IPS-11a (cell line): ENCODE measurements around the gene PTPN3.
"Not testable (repeated sequence)": the region's sequence is repeated elsewhere in the genome, so short reads cannot be mapped to it uniquely, and the experiment has no call there.

Experiments
- H3K4me3 ChIP-seq: one replicate; pipeline ENCODE4 v1.5.1; 2013; ENCODE audit warnings: low read depth, low read length, control low read depth

PTPN3 gene

DNA sequence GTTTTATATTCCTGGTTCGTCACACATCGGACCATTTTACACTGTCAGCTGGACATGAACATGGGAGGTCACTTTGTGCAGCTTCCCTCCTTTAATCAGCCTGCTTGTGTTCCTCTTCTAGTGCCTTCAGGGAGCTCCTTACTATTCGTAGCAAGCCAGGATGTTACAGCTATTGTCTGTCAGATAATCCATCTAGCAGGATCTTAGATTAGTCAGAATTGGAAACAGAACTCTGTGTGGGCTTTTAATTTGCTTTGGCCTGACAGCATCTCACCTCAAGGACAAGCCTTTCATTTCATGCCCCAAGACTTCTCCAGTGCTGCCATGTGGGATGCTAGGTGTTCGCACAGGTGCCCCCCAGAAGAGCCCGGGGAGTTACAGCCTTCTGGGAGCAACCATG lies 147.1 kb downstream of the PTPN3 start:
- no peak overlapping the region for H3K4me3 ChIP-seq

DNA sequence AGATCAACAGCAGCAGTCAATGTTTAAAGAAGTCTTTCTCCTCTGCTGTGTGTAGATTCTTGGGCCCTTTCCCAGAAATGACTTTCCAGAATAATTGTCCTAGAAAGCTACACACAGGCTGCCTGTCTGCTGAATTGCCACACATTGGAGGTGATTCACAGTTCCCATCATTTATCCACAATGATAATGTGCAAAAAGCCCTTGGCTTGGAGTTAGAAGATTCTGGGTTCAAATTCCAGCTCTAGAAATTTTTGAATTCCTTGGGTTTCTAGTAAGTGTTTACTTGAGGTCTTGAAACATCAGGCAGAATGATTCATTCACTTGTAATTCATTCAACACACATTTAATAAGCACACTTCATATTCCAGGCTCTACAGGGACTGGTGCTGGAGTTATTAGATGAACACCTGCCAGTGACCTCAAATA lies 148.7 kb downstream of the PTPN3 start:
- H3K4me3 ChIP-seq = no peak overlapping the region

DNA sequence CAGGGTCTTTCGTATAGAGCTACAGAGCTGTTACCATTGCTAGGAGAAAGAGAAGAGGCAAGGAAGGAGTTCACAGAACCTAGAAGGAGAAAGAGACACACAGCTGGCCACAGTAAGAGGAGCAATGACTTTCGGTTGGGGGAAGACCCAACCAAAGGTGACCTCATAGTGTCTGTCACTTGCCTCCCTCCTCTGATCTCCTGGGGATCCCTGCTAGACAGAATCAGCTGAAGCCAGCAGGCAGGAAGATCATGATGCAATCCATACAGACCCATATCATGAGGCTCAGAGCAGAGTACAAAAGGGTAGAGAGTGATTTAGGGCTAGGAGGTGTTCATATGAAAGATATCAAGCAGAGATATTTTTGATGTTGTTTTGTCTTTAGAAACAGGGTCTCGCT lies 151.2 kb downstream of the PTPN3 start:
- H3K4me3 ChIP-seq = no peak overlapping the region

DNA sequence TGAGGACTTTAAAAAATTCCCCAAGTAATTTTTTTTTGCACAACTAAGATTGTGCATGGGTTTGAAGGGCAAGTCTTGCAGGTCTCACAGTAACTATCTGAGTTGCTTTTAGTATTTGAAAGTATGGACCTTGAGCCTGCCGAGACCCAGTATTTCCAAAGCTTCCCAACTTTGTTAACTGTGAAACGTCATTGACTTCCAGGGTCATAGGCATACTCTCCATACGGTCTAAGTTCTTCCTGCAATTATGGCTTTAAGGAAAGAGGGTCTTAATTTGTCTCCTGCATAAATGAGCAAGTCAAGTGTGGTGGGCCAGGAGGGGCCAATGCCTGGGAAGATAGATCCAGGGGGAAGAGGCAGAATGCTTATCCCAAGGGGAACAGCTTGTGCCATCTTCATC lies 153.2 kb downstream of the PTPN3 start:
- no peak overlapping the region for H3K4me3 ChIP-seq

DNA sequence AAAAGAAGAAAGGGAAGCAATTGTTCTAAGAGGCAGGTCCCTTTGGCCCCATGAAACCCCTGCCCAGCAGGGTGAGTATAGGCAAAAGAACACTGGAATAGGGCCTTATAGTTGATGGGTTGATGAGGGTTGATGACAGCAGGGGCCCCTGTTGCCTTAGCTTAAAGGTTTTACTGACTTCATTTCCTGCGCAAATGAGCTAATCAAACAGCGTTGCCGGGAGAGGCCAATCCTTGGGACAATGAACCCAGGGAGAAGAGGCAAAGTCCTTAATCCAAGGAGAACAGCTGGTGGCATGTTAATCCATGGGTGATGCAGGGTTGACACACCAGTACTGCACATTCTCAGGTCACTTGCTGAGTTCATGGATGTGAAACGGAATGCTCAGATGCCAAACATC lies 155.2 kb downstream of the PTPN3 start:
- no peak overlapping the region for H3K4me3 ChIP-seq

DNA sequence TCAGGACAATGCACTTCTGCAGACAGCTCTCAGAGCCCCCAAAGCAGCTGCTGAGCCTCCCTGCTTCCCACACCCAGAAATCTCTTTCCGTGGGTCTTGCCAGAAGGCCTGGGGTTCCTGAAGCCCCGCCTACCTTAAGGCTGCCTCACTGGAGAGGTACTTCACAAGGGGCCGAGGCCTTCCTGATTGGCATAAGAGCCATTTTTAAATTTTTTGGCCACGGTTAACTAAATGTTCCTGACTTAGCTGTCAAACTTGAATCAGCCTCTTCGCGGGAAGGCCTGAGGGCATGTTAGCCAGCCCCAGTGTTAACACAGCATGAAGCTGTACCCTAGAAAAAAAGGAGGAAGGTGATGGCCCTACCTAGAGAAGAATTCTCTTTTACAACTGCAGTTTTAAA lies 156.5 kb downstream of the PTPN3 start:
- H3K4me3 ChIP-seq = no peak overlapping the region

DNA sequence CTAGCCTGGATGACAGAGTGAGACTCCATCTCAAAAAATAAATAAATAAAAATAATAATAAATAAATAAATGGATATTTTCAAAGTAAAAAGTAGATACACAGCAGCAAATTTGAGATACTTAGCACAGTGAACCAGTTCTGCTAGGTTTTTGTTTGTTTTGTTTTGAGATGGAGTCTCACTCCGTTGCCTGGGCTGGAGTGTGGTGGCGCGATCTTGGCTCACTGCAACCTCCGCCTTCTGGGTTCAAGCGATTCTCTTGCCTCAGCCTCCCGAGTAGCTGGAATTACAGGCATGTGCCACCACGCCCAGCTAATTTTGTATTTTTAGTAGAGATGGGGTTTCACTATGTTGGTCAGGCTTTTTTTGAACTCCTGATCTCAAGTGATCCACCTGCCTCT lies 157.1 kb downstream of the PTPN3 start:
- H3K4me3 ChIP-seq = not testable (repeated sequence)

DNA sequence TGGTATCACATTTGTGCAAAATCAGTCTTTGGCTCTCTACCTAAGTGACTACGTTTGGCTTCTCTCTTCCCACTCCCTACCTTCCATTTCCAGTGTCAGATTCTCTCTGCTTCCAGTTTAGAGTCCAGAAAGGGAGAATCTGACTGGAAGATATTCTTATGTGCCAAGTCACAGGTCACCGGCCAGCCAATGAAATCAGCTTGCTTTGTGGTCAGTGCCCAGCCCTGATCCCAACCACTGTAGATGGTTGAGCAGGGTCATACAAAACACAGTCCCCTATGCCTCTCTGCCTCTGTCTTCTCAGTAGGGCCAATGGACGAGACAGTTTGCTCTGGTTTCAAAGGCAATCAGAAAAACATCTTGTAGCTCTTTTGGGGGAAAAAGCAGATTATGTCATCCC lies 161.7 kb downstream of the PTPN3 start:
- H3K4me3 ChIP-seq = no peak overlapping the region

DNA sequence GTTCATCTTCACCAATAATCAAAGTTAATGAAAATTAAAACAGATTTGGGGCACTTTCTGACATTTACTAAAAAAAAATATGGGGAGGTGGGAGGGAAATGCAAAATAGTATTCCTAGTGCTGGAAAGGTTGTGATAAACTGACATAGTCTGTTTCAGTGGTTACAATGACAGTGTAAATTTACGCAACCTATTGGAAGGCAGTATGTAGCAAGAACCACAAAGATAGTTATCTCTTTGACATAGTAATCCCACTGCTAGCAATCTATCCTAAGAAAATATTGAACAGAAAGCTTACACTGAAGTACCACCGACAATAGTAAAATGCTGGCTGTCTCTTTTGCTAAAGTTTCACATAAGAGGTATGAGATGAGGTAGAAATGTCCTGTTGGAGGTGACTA lies 162.2 kb downstream of the PTPN3 start:
- H3K4me3 ChIP-seq = no peak overlapping the region

DNA sequence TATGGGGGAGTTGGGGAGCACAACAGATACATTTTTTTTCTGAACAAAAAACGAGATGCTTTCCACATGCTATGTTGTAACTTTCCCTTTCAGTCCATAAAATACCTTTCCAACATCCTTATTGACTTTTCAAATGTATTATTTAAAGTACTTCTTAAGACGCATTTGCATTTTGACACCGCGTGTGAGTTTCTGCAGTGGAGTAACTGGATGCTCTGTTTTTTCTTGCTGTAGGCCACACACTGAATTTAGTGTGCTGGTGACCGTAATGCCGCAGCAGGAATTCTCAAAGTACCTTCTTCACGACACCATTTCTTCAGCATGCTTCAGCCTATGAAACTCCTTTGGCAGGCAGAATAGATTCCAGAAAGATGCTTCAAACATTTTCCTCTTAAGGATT lies 163.0 kb downstream of the PTPN3 start:
- H3K4me3 ChIP-seq = no peak overlapping the region

DNA sequence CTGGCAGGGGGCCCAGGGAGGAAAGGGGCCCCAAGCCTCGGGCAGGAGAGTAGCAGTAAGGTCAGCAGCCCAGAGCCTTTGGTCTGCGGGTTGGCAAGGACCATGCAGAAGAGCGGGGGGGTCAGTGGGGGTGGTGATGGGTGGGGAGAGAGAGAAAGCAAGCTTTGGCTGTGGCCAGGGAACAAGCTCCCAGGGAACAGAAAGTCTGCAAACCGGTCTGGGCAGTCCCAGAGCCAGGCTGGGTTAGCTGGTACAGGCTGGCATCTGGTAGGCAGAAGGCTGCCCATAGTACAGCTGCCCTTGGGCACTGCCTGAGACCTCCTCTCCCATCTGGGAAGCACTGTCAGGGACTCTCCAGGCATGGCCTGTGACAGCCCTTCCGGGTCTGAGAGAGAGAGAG lies 166.8 kb downstream of the PTPN3 start:
- H3K4me3 ChIP-seq = no peak overlapping the region

DNA sequence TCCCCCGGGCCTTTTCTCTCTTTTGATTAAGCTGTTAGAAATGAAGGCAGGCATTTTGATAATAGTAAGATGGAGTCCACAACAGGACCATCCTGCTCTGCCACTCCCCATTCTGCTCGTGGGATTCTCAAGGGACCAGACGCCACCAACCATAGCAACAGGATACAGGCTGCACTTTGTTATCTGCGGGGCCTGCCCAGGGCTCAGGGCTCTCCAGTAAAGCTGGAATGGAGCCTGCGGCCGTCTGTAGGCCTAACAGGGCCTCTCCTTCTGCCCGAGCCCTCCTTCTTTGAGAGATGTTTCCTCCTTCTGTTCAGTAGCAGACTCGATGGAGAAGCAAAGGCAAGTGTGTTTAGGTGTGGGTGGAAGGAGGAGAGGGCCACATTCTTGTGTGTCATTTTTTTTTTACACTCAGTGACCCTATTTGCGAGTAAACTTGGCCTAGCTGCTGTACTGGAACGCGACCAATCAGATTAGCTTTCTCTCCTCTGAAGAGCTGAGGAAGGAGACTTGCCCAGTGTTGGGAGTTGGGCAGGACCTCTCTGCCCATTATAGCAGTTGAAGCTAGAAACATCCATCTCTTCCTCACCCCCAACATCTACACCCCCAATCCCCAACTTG lies 168.4 kb downstream of the PTPN3 start:
- no peak overlapping the region for H3K4me3 ChIP-seq

DNA sequence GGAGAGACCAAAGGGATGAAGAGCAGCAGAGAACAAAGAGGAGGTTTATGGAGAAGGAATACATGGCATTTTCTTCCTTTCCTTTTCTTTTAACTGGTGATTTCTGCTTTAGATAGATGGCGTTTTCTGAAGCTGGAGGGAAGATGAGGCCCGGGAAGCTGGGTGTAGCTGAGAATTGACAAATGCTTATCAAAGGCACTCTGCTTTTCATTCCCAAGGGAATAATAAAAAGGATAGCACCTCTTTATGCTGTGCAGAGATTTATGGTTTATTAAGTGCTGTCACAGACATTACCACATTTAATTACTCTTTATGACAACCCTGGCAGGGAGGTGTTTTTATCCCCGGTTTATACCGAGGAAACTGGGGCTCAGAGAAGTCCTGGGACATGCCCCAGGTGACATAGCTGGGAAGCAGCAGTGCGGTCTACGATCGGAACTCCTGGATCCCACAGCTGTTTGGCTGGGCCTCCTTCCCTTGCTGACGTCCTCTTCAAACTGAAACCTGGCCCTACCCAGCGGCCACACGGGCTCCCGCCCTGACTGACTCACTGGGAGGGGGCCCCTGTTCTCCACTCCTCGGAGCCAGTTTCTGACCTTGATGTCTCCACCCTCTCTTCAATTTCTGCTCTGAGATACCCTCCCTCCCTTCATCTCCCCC lies 169.0 kb downstream of the PTPN3 start:
- H3K4me3 ChIP-seq = no peak overlapping the region
